ENCODE results near the gene PFDN4. TPM values are rescaled to one million over a fixed set of nuclear protein-coding genes. Genes with fewer than 3 reads are reported as not detected.
"Not testable (repeated sequence)": the region's sequence is repeated elsewhere in the genome, so short reads cannot be mapped to it uniquely, and the experiment has no call there.

PFDN4 gene
- total RNA-seq, 2 experiments from 2014 or later: 38.4 to 40.3 TPM

DNA sequence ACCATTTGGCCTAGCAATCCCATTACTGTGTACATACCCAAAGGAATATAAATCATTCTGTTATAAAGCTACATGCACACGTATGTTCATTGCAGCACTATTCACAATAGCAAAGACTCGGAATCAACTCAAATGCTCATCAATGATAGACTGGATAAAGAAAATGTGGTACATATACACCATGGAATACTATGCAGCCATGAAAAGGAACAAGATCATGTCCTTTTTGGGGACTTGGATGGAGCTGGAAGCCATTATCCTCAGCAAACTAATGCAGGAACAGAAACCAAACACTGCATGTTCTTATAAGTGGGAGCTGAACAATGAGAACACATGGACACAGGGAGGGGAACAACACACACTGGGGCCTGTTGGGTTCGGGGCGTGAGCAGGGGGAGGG lies 40.8 kb downstream of the PFDN4 start:
- H3K36me3 Mint-ChIP-seq; DNase-seq; H3K9me3 Mint-ChIP-seq; H3K4me1 Mint-ChIP-seq (ENCODE audit: low read depth); intact Hi-C loops (cut with micrococcal nuclease); POLR2A ChIA-PET; H3K27me3 Mint-ChIP-seq; H3K4me3 Mint-ChIP-seq; H3K27ac Mint-ChIP-seq: not testable (repeated sequence)
- CTCF ChIA-PET: interaction anchor here (0.9 kb wide), 1 partner anchor 28 kb away, joined by 3 read pairs; no protein-coding TSS in a partner anchor

DNA sequence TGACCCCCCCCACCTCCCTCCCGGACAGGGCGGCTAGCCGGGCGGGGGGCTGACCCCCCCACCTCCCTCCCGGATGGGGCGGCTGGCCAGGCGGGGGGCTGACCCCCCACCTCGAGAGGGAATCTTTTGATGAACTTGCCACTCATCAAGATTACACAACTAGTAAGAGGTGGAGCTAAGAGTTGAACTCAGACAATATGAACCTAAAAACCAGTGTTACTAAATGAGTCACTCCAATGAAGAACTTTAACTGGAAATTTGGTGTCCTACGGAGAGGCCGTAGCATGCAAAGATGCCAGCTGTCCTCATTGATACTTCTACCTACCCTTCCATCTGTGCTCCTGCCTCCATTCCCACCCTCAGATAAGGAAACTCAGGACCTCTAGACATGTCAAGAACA lies 42.8 kb downstream of the PFDN4 start:
- Mint-ChIP-seq H3K9me3 (no peaks in the 10 kb centered on the region), H3K27me3 (no peaks in the 10 kb centered on the region)
- CTCF ChIA-PET: interaction anchor here (0.6 to 1.1 kb wide), 2 partner anchors 32 to 396 kb away, joined by 3 read pairs; no protein-coding TSS in a partner anchor

DNA sequence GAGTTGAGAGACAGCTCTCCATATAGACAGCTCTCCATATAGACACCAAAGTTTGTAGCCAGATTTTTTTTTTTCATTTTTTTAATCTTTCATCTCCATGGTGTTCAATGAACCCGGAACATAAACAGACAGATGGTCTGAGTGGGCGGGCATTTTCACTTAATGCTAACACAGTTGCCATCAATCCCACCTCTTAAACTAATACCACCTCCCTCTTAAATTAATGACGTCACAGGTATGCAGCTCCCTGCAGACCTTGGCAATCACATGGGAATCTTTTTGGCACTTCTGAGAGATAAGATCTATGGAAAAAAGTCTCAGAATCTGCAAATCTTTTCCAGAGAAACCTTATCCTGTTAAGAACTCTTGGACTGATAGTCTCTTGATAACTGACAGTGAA lies 43.2 kb downstream of the PFDN4 start:
- H3K4me3 Mint-ChIP-seq: no peak overlapping the region
- no peaks in the 10 kb centered on the region for H3K36me3 Mint-ChIP-seq
- peaks cover under 1% of the 10 kb centered on the region for H3K27me3 Mint-ChIP-seq
- H3K27ac Mint-ChIP-seq: no peak overlapping the region
- intact Hi-C loops (cut with micrococcal nuclease): no loop called here
- DNase-seq: no peak
- H3K9me3 Mint-ChIP-seq: no peaks in the 10 kb centered on the region
- CTCF ChIA-PET: interaction anchor here (0.6 to 1.1 kb wide), 2 partner anchors 32 to 396 kb away, joined by 3 read pairs; no protein-coding TSS in a partner anchor
- no peaks in the 10 kb centered on the region for H3K4me1 Mint-ChIP-seq (ENCODE audit: low read depth)
- POLR2A ChIA-PET: no interaction called here

More for the DNA sequence above, 42.8 kb downstream of the PFDN4 start:
- H3K4me1 Mint-ChIP-seq (ENCODE audit: low read depth): no peaks in the 10 kb centered on the region
- DNase-seq: no peak
- intact Hi-C loops (cut with micrococcal nuclease): no loop called here
- no peak overlapping the region for H3K4me3 Mint-ChIP-seq
- POLR2A ChIA-PET: no interaction called here
- no peaks in the 10 kb centered on the region for H3K36me3 Mint-ChIP-seq
- no peak overlapping the region for H3K27ac Mint-ChIP-seq

DNA sequence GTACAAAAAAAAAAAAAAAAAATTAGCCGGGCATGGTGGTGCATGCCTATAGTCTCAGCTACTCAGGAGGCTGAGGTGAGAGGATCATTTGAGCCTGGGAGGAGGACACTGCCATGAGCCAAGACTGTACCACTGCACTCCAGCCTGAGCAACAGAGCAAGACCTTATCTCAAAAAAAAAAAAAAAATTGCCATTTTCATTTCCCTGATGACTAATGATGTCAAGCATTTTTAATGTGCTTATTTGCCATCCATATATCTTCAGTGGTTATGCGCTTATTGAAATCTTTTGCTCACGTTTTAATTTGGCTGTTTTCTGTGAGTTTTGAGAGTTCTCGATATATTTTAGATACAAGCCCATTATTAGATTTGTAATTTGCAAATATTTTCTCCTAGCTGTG lies 46.7 kb downstream of the PFDN4 start:
- H3K27me3 Mint-ChIP-seq: peaks cover 5% of the 10 kb centered on the region
- intact Hi-C loops (cut with micrococcal nuclease): no loop called here
- CTCF ChIA-PET: interaction anchor here (1.1 kb wide), 1 partner anchor 150 kb away, joined by 3 read pairs; no protein-coding TSS in a partner anchor
- H3K4me1 Mint-ChIP-seq (ENCODE audit: low read depth): no peaks in the 10 kb centered on the region
- POLR2A ChIA-PET: no interaction called here
- DNase-seq: no peak
- H3K4me3 Mint-ChIP-seq: no peak overlapping the region
- no peak overlapping the region for H3K27ac Mint-ChIP-seq
- no peaks in the 10 kb centered on the region for H3K9me3 Mint-ChIP-seq
- no peaks in the 10 kb centered on the region for H3K36me3 Mint-ChIP-seq

DNA sequence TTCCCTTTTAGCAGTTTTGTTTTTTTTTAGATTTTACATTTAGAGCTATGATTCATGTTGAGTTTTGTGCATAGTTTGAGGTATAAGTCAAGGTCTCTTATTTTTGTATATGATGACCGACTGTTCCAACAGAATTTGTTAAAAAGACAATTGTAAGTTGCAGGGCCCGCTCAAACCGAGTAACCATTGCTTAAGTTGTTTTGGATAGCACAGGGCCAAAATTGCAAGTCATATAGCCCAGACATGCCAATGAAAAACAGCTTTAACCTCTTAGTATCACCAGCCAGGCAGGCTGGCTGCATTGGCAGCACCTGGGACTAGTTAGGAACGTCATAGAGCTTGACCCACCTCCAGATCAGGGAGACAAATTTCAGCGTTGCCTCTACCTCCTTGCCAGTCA lies 47.3 kb downstream of the PFDN4 start:
- ChIA-PET CTCF (interaction anchor here (1.1 kb wide), 1 partner anchor 151 kb away, joined by 3 read pairs; no protein-coding TSS in a partner anchor), POLR2A (no interaction called here)
- Mint-ChIP-seq H3K4me1 (ENCODE audit: low read depth) (no peaks in the 10 kb centered on the region), H3K36me3 (no peaks in the 10 kb centered on the region), H3K27me3 (peaks cover 5% of the 10 kb centered on the region), H3K27ac (no peak overlapping the region), H3K9me3 (no peaks in the 10 kb centered on the region), H3K4me3 (no peak overlapping the region)
- DNase-seq: no peak
- intact Hi-C loops (cut with micrococcal nuclease): no loop called here

DNA sequence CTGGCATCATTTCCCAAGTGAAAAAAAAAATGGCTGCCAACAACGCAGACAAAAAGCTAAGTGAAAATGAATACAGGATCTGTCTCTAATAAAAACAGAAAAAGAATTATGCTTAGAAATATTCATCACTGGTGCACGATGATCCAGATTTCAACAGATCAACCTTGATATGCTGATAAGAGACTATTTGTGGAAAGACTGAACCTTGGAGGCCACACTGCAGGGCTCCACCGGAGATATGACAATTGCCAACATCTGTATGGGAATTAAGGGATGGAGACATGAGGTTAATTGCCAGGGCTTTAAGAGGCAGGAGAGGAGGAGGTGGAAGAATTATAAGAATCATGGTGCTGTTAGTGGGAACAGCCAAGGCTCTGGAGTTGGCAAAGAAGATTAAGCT lies 48.3 kb downstream of the PFDN4 start:
- Mint-ChIP-seq H3K27ac (no peak overlapping the region), H3K27me3 (peaks cover 5% of the 10 kb centered on the region), H3K4me3 (no peak overlapping the region), H3K4me1 (ENCODE audit: low read depth) (no peaks in the 10 kb centered on the region), H3K36me3 (no peaks in the 10 kb centered on the region), H3K9me3 (no peaks in the 10 kb centered on the region)
- DNase-seq: no peak
- ChIA-PET CTCF (no interaction called here), POLR2A (no interaction called here)
- intact Hi-C loops (cut with micrococcal nuclease): no loop called here

DNA sequence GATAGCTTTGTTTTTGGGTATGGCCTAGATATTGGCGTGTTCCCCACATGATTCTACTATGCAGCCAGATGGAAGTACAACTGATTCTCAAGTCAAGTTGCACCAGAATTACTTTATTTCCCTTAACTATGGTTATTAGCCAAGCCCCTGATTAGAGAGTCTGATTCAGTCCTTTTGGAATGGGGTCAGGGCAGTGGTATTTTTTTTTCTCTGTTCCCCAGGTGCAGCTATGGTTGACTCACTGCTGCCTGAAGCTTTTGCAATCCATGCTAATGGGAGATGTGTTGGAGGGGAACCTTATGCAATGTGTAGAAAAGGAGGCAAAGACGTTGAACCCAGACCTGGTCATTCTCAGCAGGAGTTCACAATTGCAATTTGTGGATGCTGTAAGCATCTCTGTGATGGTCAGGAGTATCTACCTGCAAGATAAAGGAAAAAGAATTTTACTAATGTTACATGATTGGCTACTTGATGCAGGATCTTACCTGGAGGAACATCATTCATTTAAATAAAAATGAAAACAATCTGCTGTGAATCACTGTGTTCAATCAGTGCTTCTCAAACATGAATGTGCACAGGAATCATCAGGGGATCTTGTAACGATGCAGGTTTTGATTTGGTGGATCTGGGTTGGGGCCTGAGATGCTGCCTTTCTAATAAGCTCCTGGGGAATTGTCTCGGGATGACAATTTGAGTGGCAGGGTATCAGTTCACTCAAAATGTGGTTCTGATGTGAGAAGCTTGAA lies 49.4 kb downstream of the PFDN4 start:
- H3K27me3 Mint-ChIP-seq: peaks cover 5% of the 10 kb centered on the region
- no peaks in the 10 kb centered on the region for H3K9me3 Mint-ChIP-seq
- H3K4me1 Mint-ChIP-seq (ENCODE audit: low read depth): no peaks in the 10 kb centered on the region
- ChIA-PET POLR2A (no interaction called here), CTCF (no interaction called here)
- no peak overlapping the region for H3K4me3 Mint-ChIP-seq
- no peak for DNase-seq
- no peak overlapping the region for H3K27ac Mint-ChIP-seq
- no peaks in the 10 kb centered on the region for H3K36me3 Mint-ChIP-seq
- intact Hi-C loops (cut with micrococcal nuclease): no loop called here

DNA sequence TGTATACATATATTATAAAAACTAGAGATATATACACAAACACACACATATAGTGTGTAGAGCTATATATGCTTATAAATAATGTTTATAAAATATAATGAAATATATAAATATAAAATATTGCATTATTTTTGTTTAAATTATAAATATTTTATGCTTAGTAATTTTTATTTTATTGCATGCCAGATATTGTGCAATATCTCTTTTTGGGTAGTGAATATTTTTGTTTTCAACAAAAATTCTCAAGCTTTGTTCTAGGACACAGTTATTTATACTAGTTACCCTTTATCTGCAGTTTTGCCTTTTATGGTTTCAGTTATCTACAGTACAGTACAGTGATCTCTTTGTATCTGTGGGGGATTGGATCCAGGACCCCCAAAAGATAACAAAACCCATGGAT lies 52.2 kb downstream of the PFDN4 start:
- CTCF ChIA-PET: no interaction called here
- Mint-ChIP-seq H3K9me3 (no peaks in the 10 kb centered on the region), H3K4me3 (no peak overlapping the region), H3K27me3 (peaks cover 10% of the 10 kb centered on the region), H3K27ac (no peak overlapping the region), H3K36me3 (no peaks in the 10 kb centered on the region), H3K4me1 (ENCODE audit: low read depth) (no peaks in the 10 kb centered on the region)
- intact Hi-C loops (cut with micrococcal nuclease): no loop called here
- DNase-seq: no peak
- POLR2A ChIA-PET: no interaction called here

DNA sequence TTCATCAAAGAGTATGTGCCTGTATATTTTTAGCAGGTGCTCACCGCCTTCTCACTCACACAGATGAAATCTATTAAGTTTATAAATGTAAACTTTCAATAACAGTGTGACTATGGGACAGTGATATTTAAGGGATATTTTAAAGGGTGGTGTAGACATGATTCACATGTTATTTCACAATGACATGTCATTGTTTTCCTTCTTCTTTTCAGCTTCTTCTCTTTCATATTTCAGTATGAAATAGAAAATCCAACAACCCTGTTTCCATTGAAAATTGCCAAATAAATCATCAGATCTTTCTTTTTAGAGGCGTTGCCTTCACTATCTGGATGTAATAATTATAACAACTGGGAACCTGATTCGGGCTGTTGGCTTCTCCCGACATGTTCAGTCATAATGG lies 54.8 kb downstream of the PFDN4 start:
- Mint-ChIP-seq H3K27me3 (peaks cover 7% of the 10 kb centered on the region), H3K36me3 (no peaks in the 10 kb centered on the region), H3K27ac (no peak overlapping the region), H3K4me1 (ENCODE audit: low read depth) (no peaks in the 10 kb centered on the region), H3K4me3 (no peak overlapping the region), H3K9me3 (no peaks in the 10 kb centered on the region)
- intact Hi-C loops (cut with micrococcal nuclease): no loop called here
- no peak for DNase-seq
- CTCF ChIA-PET: no interaction called here
- POLR2A ChIA-PET: no interaction called here

DNA sequence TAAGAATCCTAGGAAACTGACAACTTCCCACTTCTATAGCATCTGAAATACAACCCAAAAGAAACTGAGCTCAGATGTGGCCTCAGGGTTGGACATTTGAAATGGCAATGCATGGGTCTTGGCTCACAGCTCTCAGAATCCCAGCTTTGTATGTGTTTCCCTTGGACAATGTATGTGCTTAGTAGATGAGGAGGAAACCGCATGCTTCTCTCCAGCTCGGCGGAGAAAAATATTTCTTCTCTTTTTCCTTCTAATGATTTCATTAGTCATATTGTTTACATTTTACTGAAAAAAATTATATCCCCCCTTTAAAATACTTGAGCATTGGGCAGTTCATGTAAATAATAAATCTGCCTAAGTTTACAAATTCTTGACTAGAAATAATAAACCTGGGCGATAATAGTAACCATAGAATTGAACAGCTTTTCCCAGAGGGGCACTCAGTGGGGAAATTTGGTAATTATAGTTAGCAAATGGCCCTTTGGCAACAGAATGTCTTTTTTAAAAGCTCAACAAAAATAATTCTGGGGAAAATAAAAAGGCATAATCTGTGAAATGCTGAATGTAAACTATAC lies 55.3 kb downstream of the PFDN4 start:
- CTCF ChIA-PET: no interaction called here
- Mint-ChIP-seq H3K36me3 (no peaks in the 10 kb centered on the region), H3K27me3 (peaks cover 11% of the 10 kb centered on the region), H3K4me3 (no peak overlapping the region), H3K9me3 (no peaks in the 10 kb centered on the region), H3K4me1 (ENCODE audit: low read depth) (no peaks in the 10 kb centered on the region), H3K27ac (no peak overlapping the region)
- DNase-seq: no peak
- POLR2A ChIA-PET: no interaction called here
- intact Hi-C loops (cut with micrococcal nuclease): no loop called here

DNA sequence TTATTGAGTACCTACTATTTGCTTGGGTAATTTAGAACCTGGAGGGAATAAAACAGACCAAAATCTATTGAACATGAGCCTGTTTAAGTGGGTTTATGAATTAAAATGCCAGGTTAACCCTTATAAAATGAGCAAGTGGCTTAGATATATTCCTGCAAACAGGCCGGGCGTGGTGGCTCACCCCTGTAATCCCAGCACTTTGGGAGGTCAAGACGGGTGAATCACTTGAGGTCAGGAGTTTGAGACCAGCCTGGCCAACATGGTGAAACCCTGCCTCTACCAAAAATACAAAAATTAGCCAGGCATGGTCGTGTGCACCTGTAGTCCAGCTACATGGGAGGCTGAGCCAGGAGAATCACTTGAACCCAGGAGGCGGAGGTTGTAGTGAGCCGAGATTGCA lies 57.9 kb downstream of the PFDN4 start:
- H3K27ac Mint-ChIP-seq; POLR2A ChIA-PET; H3K36me3 Mint-ChIP-seq; H3K9me3 Mint-ChIP-seq; CTCF ChIA-PET; intact Hi-C loops (cut with micrococcal nuclease); H3K4me1 Mint-ChIP-seq (ENCODE audit: low read depth); H3K4me3 Mint-ChIP-seq; DNase-seq: not testable (repeated sequence)
- peaks cover 15% of the 10 kb centered on the region for H3K27me3 Mint-ChIP-seq

DNA sequence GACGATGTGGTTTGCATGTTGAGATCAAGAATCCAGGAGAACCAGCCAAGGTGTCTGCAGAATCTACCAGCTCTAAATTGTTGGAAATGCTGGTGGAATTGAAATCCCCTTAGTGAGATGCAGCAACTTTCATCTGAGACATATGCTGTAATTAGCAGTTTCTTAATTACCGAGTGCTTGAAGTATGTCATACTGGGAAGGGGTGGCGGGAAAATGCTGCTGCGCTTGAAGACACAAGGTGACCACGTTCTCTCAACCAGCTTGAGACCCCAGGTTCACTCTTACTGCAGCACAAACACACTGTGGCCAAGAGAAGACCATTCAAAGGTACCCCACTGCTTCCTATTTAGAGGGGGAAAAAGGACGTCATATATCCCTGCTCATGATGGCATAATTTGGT lies 59.0 kb downstream of the PFDN4 start:
- no peak overlapping the region for H3K27ac Mint-ChIP-seq
- ChIA-PET POLR2A (no interaction called here), CTCF (no interaction called here)
- H3K4me1 Mint-ChIP-seq (ENCODE audit: low read depth): no peaks in the 10 kb centered on the region
- no peaks in the 10 kb centered on the region for H3K9me3 Mint-ChIP-seq
- no peak for DNase-seq
- H3K4me3 Mint-ChIP-seq: no peak overlapping the region
- intact Hi-C loops (cut with micrococcal nuclease): no loop called here
- no peaks in the 10 kb centered on the region for H3K36me3 Mint-ChIP-seq
- peaks cover 16% of the 10 kb centered on the region for H3K27me3 Mint-ChIP-seq

DNA sequence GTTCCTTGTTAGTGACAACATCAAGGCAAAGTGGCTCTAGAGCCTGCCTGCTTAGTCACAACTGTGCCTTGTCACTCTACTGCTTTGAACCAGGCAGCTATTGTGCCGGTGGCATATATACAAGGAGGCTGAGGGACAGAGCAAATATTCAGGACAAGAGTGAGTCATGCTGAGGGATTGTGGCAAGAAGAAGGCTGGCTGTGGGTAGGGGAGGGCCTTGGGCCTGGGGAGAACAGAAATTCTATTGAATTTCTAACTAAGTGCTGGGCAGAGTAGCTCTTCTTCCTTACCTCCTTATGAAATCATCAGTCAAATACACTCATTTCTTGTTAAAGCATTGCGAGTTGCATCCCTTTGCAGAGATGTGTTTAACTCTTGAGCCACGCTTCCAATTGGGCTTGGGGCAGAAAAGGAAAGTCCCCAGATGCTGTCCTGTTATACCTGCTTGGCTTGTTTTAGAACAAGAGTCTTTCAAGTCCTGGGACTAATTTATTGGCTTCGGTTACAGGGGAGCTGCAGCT lies 59.7 kb downstream of the PFDN4 start:
- no peaks in the 10 kb centered on the region for H3K9me3 Mint-ChIP-seq
- H3K27me3 Mint-ChIP-seq: peaks cover 17% of the 10 kb centered on the region
- no peak overlapping the region for H3K27ac Mint-ChIP-seq
- POLR2A ChIA-PET: no interaction called here
- no peaks in the 10 kb centered on the region for H3K4me1 Mint-ChIP-seq (ENCODE audit: low read depth)
- no peak overlapping the region for H3K4me3 Mint-ChIP-seq
- CTCF ChIA-PET: no interaction called here
- intact Hi-C loops (cut with micrococcal nuclease): no loop called here
- DNase-seq: no peak
- H3K36me3 Mint-ChIP-seq: no peaks in the 10 kb centered on the region
